Psoas muscle (tissue), 8 donors: ENCODE measurements around the gene ATP5ME. TPM values are rescaled to one million over a fixed set of nuclear protein-coding genes. Genes with fewer than 3 reads are reported as not detected.

ENCODE experiments used
- ATAC-seq, 4 donors: fragments of 200-7000 bp; cut with Tn5 transposase; one replicate each; pipeline ENCODE4 v1.9.1; 2020; ENCODE audit warnings: moderate library complexity in 3 of 4, mild to moderate bottlenecking in 2 of 4
- DNase-seq, 2 donors: peaks; one replicate each; pipeline ENCODE4 v3.0.0-alpha.2; 2020
- H3K27ac ChIP-seq: fragments of 200-600 bp; one replicate; pipeline ENCODE4 v1.8.0; 2022
- H3K27me3 ChIP-seq, 3 donors: fragments of 200-600 bp in 1 of 3; one replicate each; pipeline versions ENCODE4 v1.6.1 to v1.8.0; 2013 to 2022; ENCODE audit warnings: low read length in 2 of 3, mild to moderate bottlenecking in 2 of 3, moderate library complexity in 1 of 3; ENCODE audit not compliant: insufficient read depth in 3 of 3
- H3K36me3 ChIP-seq, 2 donors: fragments of 200-600 bp in 1 of 2; one replicate each; pipeline versions ENCODE4 v1.6.1 to v1.8.0; 2013 to 2022; ENCODE audit warnings: low read depth in 1 of 2, mild to moderate bottlenecking in 1 of 2, moderate library complexity in 1 of 2; ENCODE audit not compliant: insufficient read depth in 1 of 2
- H3K4me1 ChIP-seq: fragments of 200-600 bp; one replicate; pipeline ENCODE4 v1.8.0; 2022
- H3K4me3 ChIP-seq: fragments of 200-600 bp; one replicate; pipeline ENCODE4 v1.8.0; 2022; ENCODE audit warnings: mild to moderate bottlenecking
- H3K9me3 ChIP-seq: fragments of 200-600 bp; one replicate; pipeline ENCODE4 v1.8.0; 2022
- WGBS, 3 donors: extraction: QIAGEN DNeasy Blood & Tissue Kit; methylation state at CpG; one replicate each; pipeline versions ENCODE4 v1.1.6 to v1.1.7; 2013; 5-methylcytosine and 5-hydroxymethylcytosine counted together
- intact Hi-C, 2 donors: fragments of 100-400 bp; cut with DNase I; formaldehyde crosslinking; loops; one replicate each; pipeline versions ENCODE4 v1.11.0 to v1.14.2; 2022
- polyA plus RNA-seq, 3 donors: library from polyadenylated mRNA; stranded (reverse); fragments of 200-250 nt; gene quantifications; one replicate each; pipeline ENCODE4 v1.2.3, GENCODE V29; 2013
- total RNA-seq, 4 donors: library from RNA; stranded (reverse); fragmentation: NEBNext Ultra II Directional in 2 of 4; extraction: Animal tissue kit (Norgen Biotek cat#: 25700) in 2 of 4; gene quantifications; one replicate each; pipeline versions ENCODE4 v1.2.1 to v1.2.4, GENCODE V29; 2021 to 2023
- TF ChIP-seq, protein P1 (sequence below): fragments of 200-600 bp; IDR thresholded peaks from one replicate; pipeline ENCODE4 v1.8.0; 2022; ENCODE audit warnings: antibody characterized with exemption
- donor health status: healthy with polysubstance abuse.
- donor health status: DM: no; HTN: no; CAD: no; lungs with moderate emphysema.
- donor health status: Bipolar disorder and iron deficiency.
- donor health status: healthy.
- donor health status: DM: yes; HTN: yes; CAD: no.
- donor health status: DM: no; HTN: no; CAD: no.
- donor health status: DM: no; HTN: no; CAD: no.
- donor health status: DM: yes; HTN: yes; CAD: no.

The ATP5ME gene
- total and polyA plus RNA-seq, 7 donors = 358 to 712 (median 470) TPM

DNA sequence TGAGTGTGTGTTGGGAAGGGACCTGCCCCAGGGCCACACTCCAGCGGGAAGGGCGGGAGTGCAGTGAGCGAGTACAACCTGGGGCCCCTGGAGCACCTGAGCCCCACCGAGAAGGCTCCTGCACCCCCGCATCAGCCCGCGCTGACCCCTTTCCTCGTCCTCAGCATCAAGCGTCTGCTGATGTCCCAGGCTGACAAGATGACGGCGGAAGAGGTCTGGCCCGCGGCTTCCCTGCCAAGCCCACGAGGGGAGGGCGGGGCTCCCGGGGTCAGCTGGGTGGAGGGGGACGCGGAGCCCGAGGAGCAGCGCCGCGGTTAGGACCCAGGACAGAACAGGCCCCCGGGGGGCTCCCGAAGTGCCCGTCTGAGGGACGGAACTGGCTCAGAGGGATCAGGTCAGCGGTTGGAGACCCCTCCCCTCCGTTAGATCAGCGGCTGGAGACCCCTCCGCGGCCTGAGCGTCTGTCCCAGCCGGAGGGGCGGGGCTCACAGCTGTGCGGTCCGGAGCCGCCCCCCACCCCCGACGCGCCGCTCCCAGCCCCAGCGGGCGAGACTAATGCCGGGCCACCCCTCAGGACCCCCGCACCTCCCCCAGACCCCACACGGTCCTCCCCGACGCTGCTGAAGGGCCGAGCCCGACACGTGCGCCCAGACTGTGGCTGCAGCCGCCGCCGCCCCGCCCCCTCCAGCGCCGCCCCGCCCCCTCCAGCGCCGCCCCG is 7.0 kb upstream of the ATP5ME start:
- 3 to 20% (median 5%) methylated on average over 32 to 55 of the region's 62 CpGs for WGBS, 3 donors
- peaks cover 32% of the 10 kb centered on the region for H3K4me1 ChIP-seq
- peaks cover 0 to 3% (median 0%) of the 10 kb centered on the region in 3 donors for H3K27me3 ChIP-seq
- TF ChIP-seq, protein P1, sequence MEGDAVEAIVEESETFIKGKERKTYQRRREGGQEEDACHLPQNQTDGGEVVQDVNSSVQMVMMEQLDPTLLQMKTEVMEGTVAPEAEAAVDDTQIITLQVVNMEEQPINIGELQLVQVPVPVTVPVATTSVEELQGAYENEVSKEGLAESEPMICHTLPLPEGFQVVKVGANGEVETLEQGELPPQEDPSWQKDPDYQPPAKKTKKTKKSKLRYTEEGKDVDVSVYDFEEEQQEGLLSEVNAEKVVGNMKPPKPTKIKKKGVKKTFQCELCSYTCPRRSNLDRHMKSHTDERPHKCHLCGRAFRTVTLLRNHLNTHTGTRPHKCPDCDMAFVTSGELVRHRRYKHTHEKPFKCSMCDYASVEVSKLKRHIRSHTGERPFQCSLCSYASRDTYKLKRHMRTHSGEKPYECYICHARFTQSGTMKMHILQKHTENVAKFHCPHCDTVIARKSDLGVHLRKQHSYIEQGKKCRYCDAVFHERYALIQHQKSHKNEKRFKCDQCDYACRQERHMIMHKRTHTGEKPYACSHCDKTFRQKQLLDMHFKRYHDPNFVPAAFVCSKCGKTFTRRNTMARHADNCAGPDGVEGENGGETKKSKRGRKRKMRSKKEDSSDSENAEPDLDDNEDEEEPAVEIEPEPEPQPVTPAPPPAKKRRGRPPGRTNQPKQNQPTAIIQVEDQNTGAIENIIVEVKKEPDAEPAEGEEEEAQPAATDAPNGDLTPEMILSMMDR = no peak
- peak overlapping the region; percentile 70 for H3K4me3 ChIP-seq
- peak; percentile 76 to 79 for DNase-seq
- intact Hi-C loops = no loop called here
- H3K36me3 ChIP-seq = no peaks in the 10 kb centered on the region
- H3K9me3 ChIP-seq = no peaks in the 10 kb centered on the region
- H3K27ac ChIP-seq = no peak overlapping the region
- ATAC-seq = peak; percentile 25 to 47 (median 40)

DNA sequence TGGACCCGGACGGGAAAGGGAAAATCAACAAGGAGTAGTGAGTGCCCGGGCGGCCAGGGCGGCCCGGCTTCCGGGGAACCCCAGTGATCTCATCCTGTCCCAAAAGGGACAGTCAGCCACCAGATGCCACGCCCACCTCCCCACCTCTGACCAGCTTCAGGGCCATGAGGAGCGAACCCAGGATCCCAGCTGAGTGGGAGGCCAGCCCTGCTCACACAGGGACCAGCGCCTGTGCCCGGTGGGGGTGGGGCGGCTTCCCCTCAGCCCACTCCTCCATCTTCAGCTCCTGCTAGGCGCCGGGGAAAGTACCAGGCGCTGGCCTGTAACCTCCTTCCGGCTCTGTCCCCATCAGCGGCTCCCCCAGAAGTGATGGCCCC is 6.5 kb upstream of the ATP5ME start:
- Histone ChIP-seq H3K9me3 (no peaks in the 10 kb centered on the region), H3K27ac (no peak overlapping the region), H3K4me1 (peaks cover 38% of the 10 kb centered on the region), H3K4me3 (peak overlapping the region; percentile 70), H3K27me3 (peaks cover 0 to 3% (median 0%) of the 10 kb centered on the region in 3 donors), H3K36me3 (no peaks in the 10 kb centered on the region)
- ATAC-seq = no peak
- TF ChIP-seq, protein P1 = no peak
- 54 to 69% (median 57%) methylated on average over 11 to 17 of the region's 17 CpGs for WGBS, 3 donors
- intact Hi-C loops = no loop called here
- DNase-seq = peak in 1 of 2 donors; percentile 54

DNA sequence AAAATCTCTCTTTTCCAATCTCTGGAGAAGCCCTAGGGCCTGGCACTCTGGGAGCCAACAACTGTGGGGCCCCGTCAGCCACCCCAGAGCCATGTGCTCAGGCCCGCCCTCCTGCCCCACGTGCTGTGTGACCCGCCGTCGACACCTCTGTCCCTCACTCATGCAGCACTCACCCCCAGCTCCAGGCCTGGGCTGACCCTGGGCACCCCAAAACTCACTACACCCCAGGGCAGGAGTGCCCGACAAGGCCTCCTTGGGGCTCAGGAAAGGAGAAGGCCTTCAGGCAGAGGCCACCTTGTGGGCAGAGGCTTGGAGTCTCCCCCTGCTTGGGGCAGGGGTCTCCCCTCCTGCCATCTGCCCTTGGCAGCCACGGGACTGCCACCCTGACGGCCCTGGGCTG is 6.0 kb upstream of the ATP5ME start:
- Histone ChIP-seq H3K27ac (no peak overlapping the region), H3K9me3 (no peaks in the 10 kb centered on the region), H3K4me1 (peaks cover 42% of the 10 kb centered on the region), H3K36me3 (no peaks in the 10 kb centered on the region), H3K27me3 (peaks cover 0 to 3% (median 0%) of the 10 kb centered on the region in 3 donors), H3K4me3 (peak overlapping the region; percentile 70)
- TF ChIP-seq, protein P1 = no peak
- DNase-seq (peak in 1 of 2 donors; percentile 43), ATAC-seq (no peak)
- intact Hi-C loops = no loop called here
- WGBS, 3 donors = 81 to 92% (median 89%) methylated on average over 8 to 9 of the region's 9 CpGs

DNA sequence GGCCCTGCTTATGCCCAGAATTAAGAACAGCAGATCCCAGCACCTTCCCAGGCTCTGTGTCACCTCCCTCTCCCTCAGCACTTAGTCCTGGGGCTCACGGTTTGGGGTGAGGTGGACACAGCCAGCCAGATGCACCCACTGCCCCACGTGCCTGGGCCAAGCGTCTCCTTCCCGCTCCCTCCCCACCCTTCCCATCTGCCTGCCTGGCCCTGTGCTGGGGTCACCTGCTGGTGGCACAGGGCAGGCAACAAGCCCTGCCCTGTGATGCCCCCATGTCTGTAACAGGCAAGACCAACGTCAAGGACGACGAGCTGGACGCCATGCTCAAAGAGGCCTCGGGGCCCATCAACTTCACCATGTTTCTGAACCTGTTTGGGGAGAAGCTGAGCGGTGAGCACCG is 5.6 kb upstream of the ATP5ME start:
- H3K4me3 ChIP-seq = no peak overlapping the region
- H3K27ac ChIP-seq = no peak overlapping the region
- no peaks in the 10 kb centered on the region for H3K9me3 ChIP-seq
- no peaks in the 10 kb centered on the region for H3K36me3 ChIP-seq
- DNase-seq = peak in 1 of 2 donors; percentile 29
- TF ChIP-seq, protein P1 = no peak
- intact Hi-C loops = no loop called here
- peaks cover 0 to 3% (median 0%) of the 10 kb centered on the region in 3 donors for H3K27me3 ChIP-seq
- whole genome bisulfite sequencing, 3 donors = 81 to 89% (median 86%) methylated on average over 11 of the region's 11 CpGs
- no peak for ATAC-seq
- H3K4me1 ChIP-seq = peaks cover 44% of the 10 kb centered on the region
